ENCODE measurements around the gene FBXO5.
A peak's percentile ranks its signal among the peaks of the same experiment; 100 is the strongest.
"Not testable (repeated sequence)": the region's sequence is repeated elsewhere in the genome, so short reads cannot be mapped to it uniquely, and the experiment has no call there.

FBXO5 gene

GRCh38 chr6:152993431-152993830 is 10.6 kb upstream of the FBXO5 start:
- no peak for DNase-seq (ENCODE audit: low read depth, low spot score)

GRCh38 chr6:152986978-152987377 is 4.1 kb upstream of the FBXO5 start:
- DNase-seq (ENCODE audit: low read depth, low spot score): no peak

GRCh38 chr6:152985300-152985699 is 2.5 kb upstream of the FBXO5 start:
- not testable (repeated sequence) for DNase-seq (ENCODE audit: low read depth, low spot score)

- DNase-seq (ENCODE audit: low read depth, low spot score): no peak
Measured at GRCh38 chr6:152984513-152984872, 1.7 kb upstream of the FBXO5 start.

GRCh38 chr6:152983637-152984512 is 1.0 kb upstream of the FBXO5 start:
- peak; percentile 86 for DNase-seq (ENCODE audit: low read depth, low spot score)

GRCh38 chr6:152981989-152982903 is 595 bp downstream of the FBXO5 start:
- no peak for DNase-seq (ENCODE audit: low read depth, low spot score)

GRCh38 chr6:152981219-152981618 is 1.6 kb downstream of the FBXO5 start:
- DNase-seq (ENCODE audit: low read depth, low spot score): no peak

- no peak for DNase-seq (ENCODE audit: low read depth, low spot score)
Measured at GRCh38 chr6:152980656-152981055, 2.2 kb downstream of the FBXO5 start.

GRCh38 chr6:152979116-152979515 is 3.7 kb downstream of the FBXO5 start:
- DNase-seq (ENCODE audit: low read depth, low spot score): no peak

- no peak for DNase-seq (ENCODE audit: low read depth, low spot score)
Measured at GRCh38 chr6:152978058-152978457, 4.8 kb downstream of the FBXO5 start.

- no peak for DNase-seq (ENCODE audit: low read depth, low spot score)
Measured at GRCh38 chr6:152977556-152977955, 5.3 kb downstream of the FBXO5 start.

- no peak for DNase-seq (ENCODE audit: low read depth, low spot score)
Measured at GRCh38 chr6:152976749-152977148, 6.1 kb downstream of the FBXO5 start.

- DNase-seq (ENCODE audit: low read depth, low spot score): no peak
Measured at GRCh38 chr6:152975204-152975915, 7.5 kb downstream of the FBXO5 start.

GRCh38 chr6:152973916-152974315 is 8.9 kb downstream of the FBXO5 start:
- DNase-seq (ENCODE audit: low read depth, low spot score): no peak

- no peak for DNase-seq (ENCODE audit: low read depth, low spot score)
Measured at GRCh38 chr6:152969688-152970418, 13.0 kb downstream of the FBXO5 start.

- DNase-seq (ENCODE audit: low read depth, low spot score): not testable (repeated sequence)
Measured at GRCh38 chr6:152966168-152966894, 16.5 kb downstream of the FBXO5 start.

- no peak for DNase-seq (ENCODE audit: low read depth, low spot score)
Measured at GRCh38 chr6:152959333-152959732, 23.5 kb downstream of the FBXO5 start.

- DNase-seq (ENCODE audit: low read depth, low spot score): no peak
Measured at GRCh38 chr6:152957796-152958195, 25.0 kb downstream of the FBXO5 start.

GRCh38 chr6:152954443-152954842 is 28.4 kb downstream of the FBXO5 start:
- DNase-seq (ENCODE audit: low read depth, low spot score): no peak

GRCh38 chr6:152952866-152953509 is 29.9 kb downstream of the FBXO5 start:
- no peak for DNase-seq (ENCODE audit: low read depth, low spot score)
